ENCODE measurements around the gene ACTL10.
A peak's percentile ranks its signal among the peaks of the same experiment; 100 is the strongest.

Gene ACTL10

DNA sequence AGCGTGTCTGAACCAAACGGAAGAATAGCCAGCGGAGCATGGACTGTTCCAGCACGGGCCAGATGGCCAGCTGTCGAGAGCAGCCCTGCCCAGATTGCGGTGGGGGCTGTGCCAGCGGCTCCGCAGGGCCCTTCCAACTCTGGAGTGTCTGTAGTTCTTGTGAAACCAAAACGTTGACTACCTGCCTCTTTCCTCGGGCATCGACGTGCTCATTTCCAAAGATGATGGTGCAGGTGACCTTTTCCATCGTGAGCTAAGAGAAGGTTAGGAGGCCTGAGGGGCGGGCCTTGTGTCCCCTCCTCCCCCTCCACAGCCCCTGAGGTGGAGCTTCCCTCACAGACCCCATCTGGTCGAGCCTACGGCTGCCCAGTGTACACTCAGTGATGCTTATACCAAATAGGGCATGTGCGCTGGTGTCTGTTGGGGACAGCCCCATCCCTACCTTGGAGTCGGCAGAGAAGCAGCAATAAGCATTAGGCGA, 17.5 kb upstream of the ACTL10 start:
- DNase-seq = no peak

DNA sequence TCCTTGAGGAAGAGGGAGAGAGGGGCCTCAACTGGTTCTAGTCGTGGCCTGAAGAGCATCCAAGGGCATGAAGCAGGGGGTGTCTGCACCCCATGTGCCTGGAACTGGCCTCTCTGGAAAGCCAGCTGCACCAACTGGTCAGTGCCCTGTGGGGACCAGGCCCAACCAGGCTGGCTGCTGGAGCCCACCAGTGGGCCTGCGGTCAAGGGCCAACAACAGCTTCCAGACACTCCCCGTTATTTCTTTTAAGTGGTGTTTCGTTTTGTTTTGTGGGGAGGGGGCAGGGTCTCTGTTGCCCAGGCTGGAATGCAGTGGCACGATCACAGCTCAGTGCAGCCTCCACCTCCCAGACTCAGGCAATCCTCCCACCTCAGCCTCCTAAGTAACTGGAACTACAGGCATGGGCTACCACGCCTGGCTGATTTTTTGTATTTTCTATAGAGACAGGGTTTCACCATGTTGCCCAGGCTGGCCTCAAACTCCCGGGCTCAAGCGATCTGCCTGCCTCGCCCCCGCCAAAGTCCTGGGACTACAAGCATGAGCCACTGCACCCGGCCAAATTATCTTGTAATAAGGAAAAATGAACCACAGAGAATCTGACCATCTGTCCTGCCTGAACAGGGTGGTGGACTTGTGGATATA, 16.5 kb upstream of the ACTL10 start:
- no peak for DNase-seq

DNA sequence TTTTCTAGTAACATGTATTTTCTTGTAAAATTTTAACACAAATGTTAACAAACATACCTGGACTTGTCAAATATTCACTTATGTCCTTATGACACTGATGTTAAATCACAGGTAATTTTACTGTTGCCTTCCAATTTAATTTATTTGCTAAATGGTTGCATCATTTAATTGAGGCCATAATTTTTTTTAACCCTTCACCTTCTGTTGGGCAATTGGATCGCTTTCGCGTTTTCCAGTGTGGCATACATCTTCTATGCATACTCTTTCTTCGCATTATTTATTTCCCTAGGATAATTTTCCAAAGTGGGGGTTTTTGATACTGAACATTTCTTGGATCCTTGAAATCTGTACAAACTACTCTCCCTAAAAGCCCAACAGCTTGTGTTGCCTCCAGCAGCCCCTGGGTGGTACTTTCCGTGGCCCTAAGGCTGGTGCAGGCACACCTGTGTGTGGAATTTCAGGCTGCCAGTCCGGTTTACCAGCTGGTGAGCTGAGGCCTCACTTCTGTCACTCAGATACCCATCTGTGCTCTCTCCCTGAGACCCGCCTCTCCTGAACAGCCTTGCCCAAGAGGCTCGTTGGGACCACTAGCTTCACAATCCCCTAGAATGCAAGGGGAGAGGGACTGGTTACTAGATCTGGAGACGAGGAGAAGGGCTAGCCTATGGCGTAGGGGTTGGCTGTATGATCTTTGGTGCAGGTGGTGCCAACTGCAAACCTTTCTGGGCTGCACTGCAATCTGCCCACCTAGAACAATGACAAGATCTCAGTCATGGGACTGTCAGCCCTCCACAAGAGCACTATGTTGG, 15.8 kb upstream of the ACTL10 start:
- no peak for DNase-seq

DNA sequence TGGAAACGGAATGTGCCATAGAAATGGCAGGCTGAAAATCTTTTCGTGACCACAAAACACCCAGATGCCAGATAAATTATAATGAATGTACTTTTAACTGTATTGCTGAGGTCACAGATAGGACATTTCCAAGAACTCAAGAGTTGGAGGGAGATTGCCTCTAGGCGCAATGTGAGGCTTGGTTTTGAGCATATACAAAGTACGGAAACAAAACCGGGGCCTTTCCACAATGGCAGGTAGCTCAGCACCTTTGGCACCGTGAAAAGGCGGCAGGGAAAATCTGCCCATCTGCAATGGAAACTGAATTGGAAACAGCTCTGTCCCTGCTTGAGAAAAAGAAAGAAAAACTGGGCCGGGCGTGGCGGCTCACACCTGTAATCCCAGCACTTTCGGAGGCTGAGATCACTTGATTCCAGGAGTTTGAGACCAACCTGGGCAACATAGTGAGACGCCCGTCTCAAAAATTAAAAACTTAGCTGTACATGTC, 15.1 kb upstream of the ACTL10 start:
- no peak for DNase-seq

DNA sequence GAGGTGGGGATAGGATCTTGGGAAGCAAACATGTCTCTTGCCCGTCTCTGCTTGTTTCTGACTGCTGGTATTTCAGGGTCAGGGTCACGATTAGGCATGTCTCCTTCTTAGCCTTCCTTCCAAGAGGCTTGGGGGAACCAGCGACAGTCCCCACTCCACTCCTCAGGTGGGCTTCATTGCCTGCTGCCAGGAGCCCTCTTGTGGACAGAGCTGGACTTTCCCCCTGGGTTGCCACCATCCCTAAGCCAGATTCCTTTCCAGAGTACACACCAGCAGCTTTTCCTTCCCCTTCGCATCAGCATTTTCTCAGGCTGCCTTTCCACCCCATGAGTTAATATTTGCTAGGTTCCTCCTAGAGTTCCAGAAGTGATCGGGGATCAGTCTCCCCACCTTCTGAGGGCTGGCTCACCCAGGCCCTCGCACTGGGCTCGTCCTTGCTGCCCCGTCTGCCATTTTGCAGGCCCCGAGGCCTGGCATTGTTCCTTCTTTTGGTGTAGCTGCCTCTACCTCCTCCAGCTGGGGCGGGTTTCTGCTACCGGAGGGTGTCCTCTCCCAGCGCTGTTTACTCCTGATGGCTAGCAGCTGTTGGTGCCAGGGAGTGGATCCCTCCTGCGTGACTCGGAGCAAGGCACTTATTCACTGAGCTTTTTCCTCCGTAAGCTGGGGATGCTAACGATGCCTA, 13.4 kb upstream of the ACTL10 start:
- DNase-seq = peak in 1 of 2 donors; percentile 18

DNA sequence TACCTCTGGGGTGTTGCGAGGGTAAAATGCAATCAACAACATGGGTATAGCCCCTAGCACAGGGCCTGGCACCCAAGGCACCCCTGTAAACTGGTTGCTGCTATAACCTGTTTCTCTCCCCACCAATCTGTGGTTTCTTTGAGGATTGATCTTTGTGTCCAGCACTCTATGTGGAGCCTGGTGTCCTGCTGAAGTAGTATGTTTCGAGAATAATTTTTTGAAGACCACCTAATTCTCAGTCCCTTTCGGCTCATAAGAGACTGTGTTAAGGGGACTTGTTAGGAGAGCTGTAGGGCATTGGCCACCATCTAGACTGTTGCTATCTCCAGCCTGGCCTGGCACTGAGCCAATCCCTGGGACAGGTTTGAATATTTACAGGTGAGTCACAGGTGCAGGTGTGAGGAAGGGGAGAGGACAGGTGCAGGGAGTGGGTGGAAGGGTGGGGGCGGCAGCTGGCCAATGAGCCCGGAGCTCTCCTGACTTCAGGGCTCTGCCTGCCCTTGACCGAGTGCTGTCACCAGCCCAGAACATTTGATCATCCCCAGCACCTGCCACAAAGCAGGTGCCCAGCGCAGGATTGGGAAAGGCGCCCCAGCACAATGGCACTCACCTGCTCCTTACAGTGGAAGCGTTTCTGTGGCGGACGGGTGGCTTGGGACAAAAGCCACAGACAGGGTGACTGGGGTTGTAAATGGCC, 12.7 kb upstream of the ACTL10 start:
- no peak for DNase-seq

DNA sequence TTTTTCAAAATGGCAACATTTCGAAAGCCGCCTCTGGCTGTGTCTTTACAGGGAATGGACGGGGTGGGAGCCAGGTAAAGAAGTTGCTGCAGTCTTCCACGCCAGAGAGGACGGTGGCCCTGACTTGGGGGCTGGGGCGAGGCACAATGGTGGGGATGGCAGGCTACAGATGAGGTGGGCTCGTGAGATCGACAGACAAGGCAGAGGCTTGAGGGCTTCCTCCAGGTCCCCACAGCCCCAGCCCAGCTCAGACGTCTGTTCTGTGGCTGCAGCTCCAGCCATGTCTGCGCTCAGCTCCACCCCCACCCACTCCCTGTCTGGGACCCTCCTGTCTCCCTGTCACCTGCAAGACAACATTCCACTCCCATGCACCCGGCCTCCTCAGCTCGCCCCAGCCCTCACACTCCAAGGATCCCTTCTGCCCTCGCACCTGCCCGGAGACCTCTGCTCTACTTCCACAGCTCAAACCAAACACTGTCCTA, 12.0 kb upstream of the ACTL10 start:
- no peak for DNase-seq

DNA sequence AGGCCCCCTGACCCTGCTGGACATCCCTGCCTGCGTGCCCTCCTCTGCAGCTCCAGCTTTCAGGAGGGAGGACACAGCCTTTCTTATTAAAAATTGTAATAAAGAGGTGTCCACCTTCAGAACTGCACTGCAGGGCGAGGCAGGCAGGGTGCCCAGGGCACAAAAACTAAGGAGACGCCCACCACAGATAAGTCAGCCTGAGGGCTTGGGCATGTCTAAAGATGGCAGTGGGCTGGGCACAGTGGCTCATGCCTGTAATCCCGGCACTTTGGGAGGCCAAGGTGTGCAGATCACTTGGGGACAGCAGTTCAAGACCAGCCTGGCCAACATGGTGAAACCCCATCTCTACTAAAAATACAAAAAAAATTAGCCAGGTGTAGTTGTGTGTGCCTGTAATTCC, 11.6 kb upstream of the ACTL10 start:
- no peak for DNase-seq

DNA sequence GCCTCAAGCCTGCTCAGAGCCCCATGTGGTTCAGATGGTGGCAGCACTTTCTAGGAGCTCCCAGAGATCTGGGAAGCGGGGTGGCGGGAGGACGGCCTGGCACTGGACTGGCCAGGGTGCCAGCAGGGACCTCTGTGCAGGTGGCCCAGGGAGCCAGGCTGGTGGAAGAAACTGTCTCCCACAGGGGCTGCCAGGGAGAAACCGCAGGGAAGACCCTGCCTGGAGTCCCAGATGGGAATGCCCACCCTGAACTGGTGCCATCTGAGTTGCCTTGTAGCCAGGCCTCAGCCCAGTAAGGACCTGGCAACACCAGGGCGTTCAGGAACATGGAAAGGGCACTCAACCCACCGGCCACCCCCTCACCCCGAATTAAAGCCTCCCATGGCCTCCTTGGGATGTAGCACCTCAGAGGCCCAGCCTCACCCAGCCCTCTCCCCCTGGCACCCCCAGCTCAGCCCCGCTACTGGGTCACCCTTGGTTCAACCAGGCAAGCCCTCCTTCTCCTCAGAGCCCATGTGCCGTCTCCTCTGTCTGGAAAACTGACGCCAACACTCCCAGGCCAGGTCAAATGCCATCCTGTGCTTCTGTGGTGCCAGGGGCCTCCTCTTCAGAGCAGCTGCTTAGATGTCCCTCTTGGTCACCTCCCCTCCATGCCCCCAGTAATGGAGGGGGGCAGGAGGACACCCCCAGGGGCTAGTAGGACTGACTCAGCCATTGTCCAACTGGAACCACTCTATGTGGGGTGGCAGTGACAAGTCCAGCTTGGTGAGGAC, 10.5 kb upstream of the ACTL10 start:
- no peak for DNase-seq

DNA sequence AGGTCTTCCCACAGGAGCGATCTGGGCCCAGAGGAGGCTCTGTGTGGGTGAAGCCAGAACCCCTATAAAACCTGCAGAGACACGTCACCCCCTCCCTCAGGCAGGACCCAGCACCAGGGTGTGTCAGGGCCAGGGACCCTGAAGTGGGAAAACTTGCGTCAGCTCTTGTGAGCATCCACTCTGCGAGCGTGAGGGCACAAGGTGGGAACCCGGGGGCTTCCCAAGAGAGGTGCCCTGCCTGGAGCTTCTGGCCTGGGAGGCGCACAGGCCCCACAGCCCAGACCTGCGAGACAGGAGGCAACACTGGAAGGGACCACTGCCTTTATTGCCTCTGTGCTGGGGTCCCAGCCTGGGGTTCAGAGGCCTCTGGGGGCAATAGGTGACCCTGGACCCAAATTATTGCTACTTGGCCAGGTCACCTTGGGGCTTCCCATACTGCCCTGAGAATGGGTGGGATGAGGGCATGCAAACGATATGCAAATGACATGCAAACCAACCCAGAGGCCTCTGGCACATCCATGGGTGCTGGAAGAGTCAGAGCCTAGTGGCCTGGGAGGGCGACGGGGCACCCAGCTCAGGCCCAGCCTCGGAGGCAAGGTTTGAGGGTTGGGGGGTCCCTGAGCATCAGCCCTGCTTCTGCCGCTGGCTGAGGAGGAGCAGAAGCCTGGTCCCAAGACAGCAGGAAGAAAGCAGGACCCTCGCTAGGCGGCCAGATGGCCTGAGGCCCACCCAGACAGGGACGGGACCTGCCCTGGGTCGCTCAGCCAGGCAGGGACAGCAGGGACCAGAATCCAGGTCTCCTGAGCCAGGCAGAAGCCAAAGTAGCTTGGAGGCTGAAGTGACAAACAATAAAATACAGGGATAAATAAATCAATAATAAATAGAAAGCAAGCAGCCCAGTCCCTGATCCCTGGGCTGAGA, 9.7 kb upstream of the ACTL10 start:
- DNase-seq = no peak

DNA sequence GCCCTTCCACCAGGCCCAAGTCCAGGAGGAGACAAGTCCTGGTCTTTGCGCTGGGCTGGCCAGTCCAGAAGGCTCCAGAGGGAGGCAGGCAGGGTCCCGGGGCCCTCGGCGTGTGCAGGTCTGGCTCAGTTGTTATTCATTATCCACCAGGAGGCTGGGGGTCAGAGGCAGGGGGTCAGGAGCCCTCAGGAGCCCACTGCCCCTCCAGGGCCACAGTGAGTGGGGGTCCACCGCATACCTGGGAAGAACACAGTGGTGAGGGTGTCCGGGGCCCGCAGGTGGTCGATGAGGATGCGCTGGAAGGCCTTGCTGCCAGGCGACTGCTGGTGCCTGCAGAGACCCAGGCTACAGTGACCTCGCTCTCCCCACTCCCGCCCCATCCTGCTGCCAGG, 9.0 kb upstream of the ACTL10 start:
- no peak for DNase-seq

DNA sequence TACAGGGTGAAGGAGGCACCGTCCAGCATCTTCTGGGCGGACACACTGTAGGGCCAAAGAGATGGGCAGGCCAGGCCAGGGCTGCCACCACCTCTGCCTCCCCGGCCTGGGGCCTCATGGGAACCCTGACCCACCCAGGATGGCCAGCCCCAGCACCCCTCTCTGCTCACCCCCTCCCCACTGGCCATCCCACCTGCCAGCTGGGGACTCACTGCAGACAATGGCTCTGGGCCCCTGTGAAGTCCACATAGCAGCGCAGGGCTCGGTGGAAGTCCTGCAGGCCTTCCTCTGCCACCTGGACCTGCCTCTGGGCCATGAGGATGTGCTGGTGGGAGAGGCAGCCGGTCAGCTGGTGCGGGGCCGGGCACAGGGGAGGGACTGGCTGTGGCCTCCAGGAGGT, 8.2 kb upstream of the ACTL10 start:
- no peak for DNase-seq

DNA sequence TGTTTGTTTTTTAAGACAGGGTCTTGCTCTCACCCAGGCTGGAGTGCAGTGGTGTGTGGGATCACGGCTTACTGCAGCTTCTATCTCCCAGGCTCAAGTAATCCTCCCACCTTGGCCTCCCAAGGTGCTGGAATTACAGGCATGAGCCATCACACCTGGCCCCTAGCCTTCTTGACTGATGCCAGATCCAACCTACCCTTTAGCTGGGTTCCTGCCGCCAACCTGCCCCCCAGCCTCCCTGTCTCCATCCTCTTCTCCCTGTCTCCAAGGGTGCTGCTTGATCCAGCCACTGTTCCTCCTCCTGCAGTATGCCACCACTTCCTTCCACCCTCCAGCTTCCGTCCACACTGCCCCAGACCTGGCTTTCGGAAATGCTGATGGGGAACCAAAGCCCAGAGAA, 7.8 kb upstream of the ACTL10 start:
- no peak for DNase-seq

DNA sequence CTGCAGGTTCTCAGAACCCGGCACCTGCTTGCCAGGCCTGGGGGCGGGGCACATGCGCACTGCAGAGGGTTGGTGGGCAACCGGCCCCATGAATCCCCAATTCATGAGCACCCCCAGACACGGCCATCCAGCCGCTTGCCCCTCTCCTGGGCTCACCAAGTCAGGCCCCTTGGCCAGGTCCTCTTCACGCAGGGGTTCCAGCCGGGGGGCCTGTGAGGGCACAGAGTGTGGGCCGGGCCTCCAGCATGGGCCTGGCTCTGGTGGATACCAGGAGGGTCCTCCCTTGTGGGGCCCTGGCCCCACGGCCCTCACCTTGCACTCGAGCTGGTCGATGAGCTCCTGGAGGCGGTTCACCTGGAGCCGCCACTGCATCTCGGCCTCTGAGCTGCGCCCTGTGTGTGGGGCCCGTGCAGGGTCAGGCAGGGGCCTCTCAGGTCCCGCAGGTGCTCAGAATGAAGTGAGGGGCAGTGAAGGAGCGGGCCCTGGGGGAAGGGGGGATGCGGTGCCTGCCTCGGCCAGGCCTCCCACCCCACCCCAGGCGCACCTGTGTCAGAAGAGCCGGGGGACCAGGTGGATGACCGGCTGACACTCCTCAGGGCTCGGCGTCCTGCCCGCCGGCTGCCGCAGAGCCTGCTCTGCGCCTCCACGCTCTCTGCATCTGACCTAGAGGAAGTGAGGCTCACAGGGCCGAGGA, 7.3 kb upstream of the ACTL10 start:
- no peak for DNase-seq

DNA sequence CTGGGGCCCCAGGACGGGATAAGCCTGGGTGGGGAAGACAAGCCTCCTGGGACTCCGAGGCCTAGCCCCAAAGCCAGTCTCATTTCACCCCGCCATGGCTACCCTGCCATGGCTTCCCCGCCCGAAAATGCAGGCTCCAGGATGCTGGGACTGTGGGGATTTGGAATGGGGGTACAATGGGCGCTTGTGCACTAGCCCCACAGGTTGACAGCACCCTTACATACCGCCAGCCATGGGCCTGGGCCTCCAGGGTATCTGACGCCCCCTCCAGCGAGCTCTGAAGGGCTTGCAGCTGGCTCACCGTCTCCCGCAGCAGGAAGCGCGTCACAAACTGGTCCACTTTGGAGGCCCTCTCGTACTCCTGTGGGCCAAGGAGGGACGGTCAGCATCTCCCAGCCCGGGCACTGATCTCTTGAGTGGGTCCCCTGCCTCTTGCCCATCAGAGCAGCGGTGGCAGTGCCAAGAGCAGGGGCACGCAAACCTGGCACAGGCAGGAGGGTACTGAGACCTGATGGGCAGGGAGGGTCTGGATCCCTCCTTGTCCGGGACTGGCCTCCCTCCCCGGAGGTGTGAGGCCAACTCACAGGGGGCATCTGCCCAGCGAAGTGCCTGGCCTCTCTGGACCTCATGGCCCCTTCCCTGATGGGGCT, 6.6 kb upstream of the ACTL10 start:
- DNase-seq = no peak

DNA sequence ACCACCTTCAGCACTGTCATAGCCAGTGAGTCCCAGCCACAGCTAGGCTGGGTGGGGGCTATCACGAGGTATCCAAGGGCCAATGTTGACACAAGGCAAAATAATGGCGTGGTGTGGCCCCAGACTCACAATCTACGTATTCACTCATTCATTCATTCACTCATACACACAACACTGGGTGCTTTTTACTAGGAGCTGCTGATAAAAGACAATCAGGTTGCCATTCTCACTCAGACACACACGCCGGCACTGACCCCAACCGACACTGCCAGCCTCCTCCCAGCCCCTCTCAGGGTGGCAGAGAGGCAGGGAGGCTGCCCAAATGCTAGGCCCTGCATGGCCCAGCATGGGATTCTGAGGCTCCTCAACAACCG, 6.1 kb upstream of the ACTL10 start:
- no peak for DNase-seq

DNA sequence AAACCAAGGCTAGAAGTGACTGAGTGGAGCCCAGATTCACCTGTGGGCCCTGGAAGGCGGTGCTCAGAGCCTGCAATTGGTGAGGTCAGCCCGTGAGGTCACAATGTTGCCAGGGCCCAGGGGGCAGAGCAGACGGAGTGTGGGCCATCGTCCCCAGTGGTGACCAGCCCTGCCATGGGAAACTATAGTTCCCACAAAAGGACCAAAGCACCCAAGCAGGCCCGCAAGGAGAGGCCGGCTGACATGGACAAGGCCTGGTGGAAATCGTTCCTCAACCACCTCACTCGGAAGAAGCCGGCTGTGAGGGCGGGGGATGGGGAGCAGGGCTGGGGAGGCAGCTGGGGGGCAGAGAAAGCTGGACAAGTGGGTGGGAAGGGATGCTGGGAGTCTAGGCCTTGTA, 4.6 kb upstream of the ACTL10 start, which contains the start of gene C20orf144:
Gene C20orf144 (plus strand): TSS at position 156 of the 400 bp plus-strand sequence. CDS start 19 bp downstream, at position 175.
- no peak for DNase-seq

DNA sequence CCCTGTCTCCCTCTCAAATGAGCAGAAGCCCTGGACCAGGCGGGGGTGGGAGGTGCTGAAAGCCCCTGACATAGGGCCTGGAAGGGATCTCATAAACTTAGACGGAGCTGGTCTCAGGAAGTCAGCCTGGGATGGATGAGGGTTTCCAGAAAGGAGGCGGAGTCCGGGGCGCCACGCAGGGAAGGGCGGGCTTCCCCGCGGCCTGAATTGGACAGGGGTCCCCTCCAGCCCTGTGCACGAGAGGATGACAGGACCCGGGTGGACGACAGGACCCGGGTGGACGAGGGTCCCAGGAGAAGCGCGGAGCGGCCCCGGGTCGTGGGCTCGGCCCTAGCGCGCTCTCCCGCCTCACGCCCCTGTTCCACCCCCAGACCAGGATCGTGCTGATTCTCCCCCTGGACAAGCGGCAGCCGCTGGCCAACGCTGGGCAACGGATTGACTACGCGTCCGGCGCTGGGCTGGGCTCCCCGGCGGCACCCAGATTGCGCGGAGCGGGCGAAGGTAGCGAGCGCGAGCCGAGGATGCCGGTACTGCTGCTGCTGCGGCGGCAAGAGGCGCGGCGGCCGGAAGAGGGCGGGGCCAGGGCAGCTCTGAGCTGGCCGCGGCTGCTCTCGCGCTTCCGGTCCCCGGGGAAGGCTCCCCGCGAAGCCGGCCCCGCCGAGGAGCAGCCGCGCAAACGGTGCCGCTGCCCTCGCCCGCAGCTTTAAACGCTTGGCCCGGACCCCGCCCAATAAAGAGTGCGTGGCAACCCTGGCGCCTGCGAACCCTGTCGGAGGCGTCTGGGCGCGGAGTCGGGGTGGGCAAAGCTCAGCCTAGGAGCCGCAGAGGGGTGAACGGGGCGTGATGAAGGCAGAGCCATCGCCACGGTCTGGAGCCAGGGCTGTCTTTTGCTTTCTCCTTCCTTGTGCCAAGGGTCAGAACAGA, 3.3 kb upstream of the ACTL10 start:
- peak; percentile 51 to 74 for DNase-seq
